Activated B cell treated with CpG ODN at 0.5 μM for 24 hours (primary cell): ENCODE data around the gene LRRC34. TPM values are rescaled to one million over a fixed set of nuclear protein-coding genes. Genes with fewer than 3 reads are reported as not detected.

Source experiments
- ATAC-seq: fragments of 200-7000 bp; cut with Tn5 transposase; one replicate; pipeline ENCODE4 v1.10.0; 2021; ENCODE audit warnings: low read depth, mild to moderate bottlenecking, moderate library complexity
- CTCF ChIA-PET: fragments of 350-600 bp; sonication (Branson Sonifier 250); formaldehyde crosslinking; loops from one replicate; lab custom pipeline; 2021; ENCODE audit warnings: antibody characterized with exemption; lab: Charles Lee
- POLR2A ChIA-PET: fragments of 350-600 bp; sonication (Branson Sonifier 250); formaldehyde crosslinking; loops from one replicate; lab custom pipeline; 2021; ENCODE audit warnings: antibody characterized with exemption; lab: Charles Lee
- DNase-seq: peaks from one replicate; pipeline ENCODE4 v3.0.0; 2022
- H3K27ac Mint-ChIP-seq: one replicate; pipeline ENCODE4 v1.8.0; 2020; ENCODE audit warnings: mixed read lengths
- H3K27me3 Mint-ChIP-seq: one replicate; pipeline ENCODE4 v1.8.0; 2021; ENCODE audit warnings: mixed read lengths
- H3K36me3 Mint-ChIP-seq: one replicate; pipeline ENCODE4 v1.8.0; 2021; ENCODE audit warnings: low read depth, mixed read lengths
- H3K4me1 Mint-ChIP-seq: one replicate; pipeline ENCODE4 v1.8.0; 2021; ENCODE audit warnings: mixed read lengths
- H3K4me3 Mint-ChIP-seq: one replicate; pipeline ENCODE4 v1.8.0; 2020; ENCODE audit warnings: mild to moderate bottlenecking, mixed read lengths
- H3K9me3 Mint-ChIP-seq: one replicate; pipeline ENCODE4 v1.8.0; 2020; ENCODE audit warnings: mixed read lengths
- intact Hi-C: fragments of 100-400 bp; cut with micrococcal nuclease; formaldehyde crosslinking; loops from one replicate; pipeline ENCODE4 v1.15.1; 2024
- total RNA-seq: library from RNA; stranded (reverse); gene quantifications from 2 replicates; pipeline ENCODE4 v1.2.3, GENCODE V29; 2022
- TF ChIP-seq, protein P1 (sequence below): fragments of 200-600 bp; IDR thresholded peaks from one replicate; pipeline ENCODE4 v1.8.0; 2022; ENCODE audit warnings: antibody characterized with exemption, mild to moderate bottlenecking

LRRC34 gene
- total RNA-seq, 1 donor from 2014 or later, result 5.7 TPM

DNA sequence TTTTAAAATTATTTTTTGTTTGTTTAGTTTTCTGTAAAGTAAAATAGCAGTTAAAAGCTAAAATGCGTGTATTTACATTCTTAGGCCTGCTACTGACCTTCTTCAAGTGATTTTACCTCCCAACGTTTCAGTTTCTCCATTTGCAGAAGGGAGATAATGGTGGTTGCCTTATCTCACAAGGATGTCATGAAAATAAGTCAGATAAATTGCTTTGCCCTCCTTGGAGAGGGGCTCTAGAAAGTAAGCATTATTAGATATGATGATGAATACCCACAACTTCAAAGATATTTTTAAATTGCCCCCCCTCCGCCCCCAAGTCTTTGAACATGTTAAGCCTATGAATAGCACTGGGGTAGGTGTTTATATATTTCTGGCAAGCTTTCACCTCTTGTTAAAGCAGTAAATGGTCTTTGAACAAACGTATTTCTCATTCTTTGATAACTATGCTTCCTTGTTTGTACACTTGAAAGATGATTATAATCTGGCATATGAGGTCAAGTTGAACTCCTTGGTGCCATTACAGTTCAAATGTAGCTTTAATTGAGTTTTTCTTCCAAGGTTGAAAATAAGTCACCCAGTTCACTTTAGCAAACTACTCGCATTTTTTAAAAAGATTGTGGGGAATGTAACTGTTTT lies 54.2 kb downstream of the LRRC34 start:
- POLR2A ChIA-PET, result no interaction called here
- Mint-ChIP-seq H3K4me3 (no peak overlapping the region), H3K27ac (no peak overlapping the region), H3K4me1 (peaks cover 11% of the 10 kb centered on the region), H3K9me3 (no peaks in the 10 kb centered on the region), H3K27me3 (no peaks in the 10 kb centered on the region), H3K36me3 (no peaks in the 10 kb centered on the region)
- intact Hi-C loops, result no loop called here
- TF ChIP-seq, protein P1, sequence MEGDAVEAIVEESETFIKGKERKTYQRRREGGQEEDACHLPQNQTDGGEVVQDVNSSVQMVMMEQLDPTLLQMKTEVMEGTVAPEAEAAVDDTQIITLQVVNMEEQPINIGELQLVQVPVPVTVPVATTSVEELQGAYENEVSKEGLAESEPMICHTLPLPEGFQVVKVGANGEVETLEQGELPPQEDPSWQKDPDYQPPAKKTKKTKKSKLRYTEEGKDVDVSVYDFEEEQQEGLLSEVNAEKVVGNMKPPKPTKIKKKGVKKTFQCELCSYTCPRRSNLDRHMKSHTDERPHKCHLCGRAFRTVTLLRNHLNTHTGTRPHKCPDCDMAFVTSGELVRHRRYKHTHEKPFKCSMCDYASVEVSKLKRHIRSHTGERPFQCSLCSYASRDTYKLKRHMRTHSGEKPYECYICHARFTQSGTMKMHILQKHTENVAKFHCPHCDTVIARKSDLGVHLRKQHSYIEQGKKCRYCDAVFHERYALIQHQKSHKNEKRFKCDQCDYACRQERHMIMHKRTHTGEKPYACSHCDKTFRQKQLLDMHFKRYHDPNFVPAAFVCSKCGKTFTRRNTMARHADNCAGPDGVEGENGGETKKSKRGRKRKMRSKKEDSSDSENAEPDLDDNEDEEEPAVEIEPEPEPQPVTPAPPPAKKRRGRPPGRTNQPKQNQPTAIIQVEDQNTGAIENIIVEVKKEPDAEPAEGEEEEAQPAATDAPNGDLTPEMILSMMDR, result no peak
- ATAC-seq (no peak), DNase-seq (no peak)
- CTCF ChIA-PET, result interaction anchor here (0.6 kb wide), 1 partner anchor 89 kb away, joined by 3 read pairs; no protein-coding TSS in a partner anchor

DNA sequence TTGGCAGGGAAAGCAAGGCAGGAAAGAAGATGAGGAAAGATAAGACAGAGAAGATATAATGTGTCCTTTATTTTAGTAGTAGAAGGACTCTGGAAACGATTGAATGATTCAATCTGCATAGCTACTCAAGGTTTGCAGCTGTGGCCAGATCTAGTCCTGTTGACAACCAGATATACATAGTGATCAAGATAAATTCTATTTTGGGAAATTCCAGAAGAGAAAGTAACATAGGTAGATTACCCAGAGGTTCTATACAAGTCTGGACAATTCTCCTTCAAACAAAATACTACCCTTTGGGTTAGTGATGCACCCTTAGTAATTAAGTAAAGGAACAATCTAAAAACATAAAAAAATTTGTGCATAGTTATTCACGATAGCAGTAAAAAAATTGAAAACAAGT lies 57.2 kb downstream of the LRRC34 start:
- intact Hi-C loops, result no loop called here
- no peak for DNase-seq
- Mint-ChIP-seq H3K36me3 (no peaks in the 10 kb centered on the region), H3K4me1 (peaks cover 9% of the 10 kb centered on the region), H3K27ac (no peak overlapping the region), H3K9me3 (no peaks in the 10 kb centered on the region), H3K27me3 (peaks cover 8% of the 10 kb centered on the region), H3K4me3 (no peak overlapping the region)
- ChIA-PET CTCF (no interaction called here), POLR2A (no interaction called here)
- TF ChIP-seq, protein P1, result no peak
- no peak for ATAC-seq

DNA sequence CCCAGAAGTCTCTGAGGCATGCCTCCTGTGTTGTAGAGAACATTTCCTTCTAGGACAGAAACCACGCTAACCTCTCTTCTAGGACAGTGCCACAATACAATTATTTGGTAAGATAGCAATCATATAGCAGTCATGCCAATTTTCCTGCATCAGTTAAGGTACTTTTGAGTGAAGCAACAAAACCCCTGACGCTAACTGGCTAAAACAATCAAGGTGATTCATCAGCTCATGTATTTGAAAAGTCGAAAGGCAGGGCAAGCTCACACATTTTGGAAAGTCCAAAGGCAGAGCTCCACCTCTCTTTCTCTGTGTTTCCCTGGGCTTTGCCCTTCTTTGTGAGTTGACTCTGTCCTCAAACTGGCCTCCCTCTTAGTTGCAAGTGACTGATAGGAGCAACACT lies 58.0 kb downstream of the LRRC34 start:
- H3K4me1 Mint-ChIP-seq, result peaks cover 9% of the 10 kb centered on the region
- DNase-seq, result no peak
- no peak for ATAC-seq
- ChIA-PET POLR2A (interaction anchor here (1.0 kb wide), 1 partner anchor 10 kb away, joined by 3 read pairs; the partner anchor contains the start of gene TERC), CTCF (interaction anchor here (1.2 to 1.6 kb wide), 2 partner anchors 8 to 9 kb away, joined by 3 to 4 read pairs; no protein-coding TSS in a partner anchor)
- H3K27ac Mint-ChIP-seq, result no peak overlapping the region
- TF ChIP-seq, protein P1, result no peak
- H3K27me3 Mint-ChIP-seq, result peaks cover 10% of the 10 kb centered on the region
- H3K4me3 Mint-ChIP-seq, result no peak overlapping the region
- H3K36me3 Mint-ChIP-seq, result no peaks in the 10 kb centered on the region
- no peaks in the 10 kb centered on the region for H3K9me3 Mint-ChIP-seq
- intact Hi-C loops, result no loop called here

DNA sequence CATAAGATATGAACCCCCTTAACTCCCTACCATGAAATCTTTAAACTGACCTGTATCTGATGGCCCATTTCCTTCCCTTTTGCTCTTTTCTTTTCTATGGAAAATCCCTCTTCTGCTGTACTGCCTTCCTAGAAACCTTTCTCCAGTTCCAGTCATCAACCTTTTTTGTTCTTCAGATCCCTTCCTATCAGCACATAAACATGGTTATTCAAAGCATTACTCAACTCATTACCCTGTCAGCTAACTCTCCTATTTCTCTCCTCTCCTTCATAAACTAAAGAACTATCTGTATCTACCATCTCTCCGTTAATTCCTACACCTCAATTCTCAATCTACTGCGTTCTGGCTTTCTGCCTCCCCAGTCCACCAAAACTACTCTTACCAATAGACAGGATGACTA lies 60.8 kb downstream of the LRRC34 start:
- Mint-ChIP-seq H3K27me3 (peaks cover 24% of the 10 kb centered on the region), H3K4me3 (no peak overlapping the region), H3K36me3 (no peaks in the 10 kb centered on the region), H3K27ac (no peak overlapping the region), H3K9me3 (no peaks in the 10 kb centered on the region), H3K4me1 (peaks cover 4% of the 10 kb centered on the region)
- CTCF ChIA-PET, result no interaction called here
- POLR2A ChIA-PET, result no interaction called here
- ATAC-seq, result no peak
- intact Hi-C loops, result no loop called here
- TF ChIP-seq, protein P1, result no peak
- DNase-seq, result no peak

DNA sequence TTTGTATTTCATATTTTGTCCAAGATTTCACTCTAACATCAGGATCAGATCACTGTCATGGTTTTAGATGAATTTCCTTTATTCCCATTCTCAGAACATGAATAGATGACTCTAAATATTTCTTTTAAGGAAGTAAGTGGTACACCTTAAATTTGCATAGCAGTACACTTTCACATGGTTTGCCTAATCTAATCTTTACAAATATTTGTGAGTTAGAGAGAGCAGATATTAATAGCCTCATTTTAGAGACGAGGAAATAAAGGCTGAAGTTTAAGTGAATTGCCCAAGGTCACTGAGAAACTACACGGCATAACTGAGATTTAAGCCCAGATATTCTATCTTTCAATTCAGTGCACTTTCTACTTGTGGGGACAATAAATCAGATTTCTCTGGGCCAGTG lies 62.0 kb downstream of the LRRC34 start:
- Mint-ChIP-seq H3K27me3 (peaks cover 27% of the 10 kb centered on the region), H3K4me3 (no peak overlapping the region), H3K27ac (no peak overlapping the region), H3K4me1 (peaks cover 4% of the 10 kb centered on the region), H3K36me3 (no peaks in the 10 kb centered on the region), H3K9me3 (no peaks in the 10 kb centered on the region)
- TF ChIP-seq, protein P1, result no peak
- no peak for ATAC-seq
- no peak for DNase-seq
- intact Hi-C loops, result no loop called here
- ChIA-PET CTCF (no interaction called here), POLR2A (no interaction called here)
